Neural cell (in vitro differentiated cells): ENCODE data around the gene SERINC5.

Source experiments
- CTCF ChIP-seq: fragments of 450-650 bp; IDR thresholded peaks from 2 replicates; pipeline ENCODE4 v1.5.1; 2014; ENCODE audit warnings: antibody characterized with exemption, mild to moderate bottlenecking, moderate library complexity; ENCODE audit not compliant: poor library complexity, severe bottlenecking
- EP300 ChIP-seq: fragments of 450-650 bp; conservative IDR thresholded peaks from 2 replicates; pipeline ENCODE4 v1.6.1; 2014; ENCODE audit warnings: antibody characterized with exemption, mild to moderate bottlenecking, moderate library complexity; ENCODE audit not compliant: poor library complexity, severe bottlenecking

GRCh38 chr5:80117446-80117845 lies 138.4 kb downstream of the SERINC5 start:
- TF ChIP-seq CTCF (no peak), EP300 (no peak)
